Measurements from ENCODE around the gene ADGRL3. TPM values are rescaled to one million over a fixed set of nuclear protein-coding genes. Genes with fewer than 3 reads are reported as not detected.
A peak's percentile ranks its signal among the peaks of the same experiment; 100 is the strongest.

Gene ADGRL3
- 6.1 TPM for total RNA-seq
- long read RNA-seq, partial matches to known transcripts = 3 of 4 reads
- long read RNA-seq, other reads (novel, unspliced or antisense) = 1 of 4 reads

DNA sequence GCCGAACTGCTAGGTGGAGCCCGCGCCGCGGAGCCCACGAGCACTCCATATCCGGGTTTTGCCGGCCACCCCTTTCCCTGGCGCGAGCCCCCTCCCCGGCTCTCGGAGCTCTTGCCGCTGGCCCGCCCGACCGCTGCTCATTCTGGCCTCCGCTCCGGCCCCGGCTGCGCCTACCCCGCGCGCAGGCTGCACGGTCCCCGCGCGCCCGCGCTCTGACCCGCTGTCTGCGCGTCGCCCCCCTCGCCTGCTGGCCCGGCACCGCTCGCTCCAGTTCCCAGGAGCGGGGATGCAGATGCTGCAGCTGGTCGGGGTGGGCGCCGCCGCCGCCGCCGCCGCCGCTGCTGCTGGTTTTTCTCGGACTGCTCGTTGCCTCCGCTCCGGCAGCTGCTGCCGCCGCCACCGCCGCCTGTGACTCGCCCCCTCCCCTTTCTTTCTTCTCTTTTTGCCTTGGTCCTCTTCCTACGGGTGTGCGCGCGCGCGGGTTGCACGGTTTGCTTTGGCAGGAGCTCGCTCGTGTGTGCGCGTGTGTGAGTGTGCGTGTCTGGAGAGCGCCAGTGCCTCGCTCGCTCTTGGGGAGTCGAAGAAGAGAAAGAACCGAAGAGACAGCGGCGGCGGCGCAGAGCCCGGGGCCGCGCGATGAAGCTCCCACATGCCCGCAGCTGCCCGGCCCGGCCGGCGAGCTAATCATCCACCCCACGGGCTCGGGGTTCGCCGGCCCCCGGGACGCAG is at the start of gene ADGRL3:
Gene ADGRL3 (plus strand): TSS at position 140 of the 729 bp plus-strand sequence.
- Histone ChIP-seq H3K27ac (replicated peaks) (peak within 1 kb of the TSS; percentile 60), H3K36me3 (no peaks in the 10 kb centered on the region), H3K9me3 (replicated peaks) (no peaks in the 10 kb centered on the region), H3K4me3 (peak within 1 kb of the TSS; percentile 78), H3K4me1 (peaks cover 44% of the 10 kb centered on the region), H3K27me3 (ENCODE audit: low read depth) (peaks cover 49% of the 10 kb centered on the region)
- TF ChIP-seq CTCF (IDR thresholded peaks at IDR 0.05; ENCODE audit: borderline replicate concordance) = no peak
- intact Hi-C loops (cut with micrococcal nuclease) = no loop called here
- peak; percentile 45 for DNase-seq

DNA sequence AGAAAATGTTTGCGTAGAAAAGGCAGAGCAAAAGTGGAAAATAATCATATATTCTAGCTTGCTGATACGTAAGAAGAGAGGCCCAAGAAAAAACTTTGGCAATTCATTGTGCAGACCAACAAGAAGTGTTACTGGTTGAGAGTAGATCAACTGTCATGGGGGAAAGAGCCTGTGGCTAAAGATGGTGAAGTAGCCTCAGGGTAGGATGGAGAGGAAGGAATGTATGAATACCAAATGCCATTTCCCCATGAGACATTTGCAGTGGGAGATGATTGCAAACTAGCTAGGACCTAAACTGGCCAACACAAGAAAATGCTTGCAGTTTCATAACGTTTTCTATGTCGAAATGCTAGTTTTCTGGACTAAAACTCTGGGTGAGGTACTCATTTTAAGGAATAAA is 47.7 kb upstream of the ADGRL3 start:
- Histone ChIP-seq H3K27ac (replicated peaks) (no peak overlapping the region), H3K4me1 (no peaks in the 10 kb centered on the region), H3K36me3 (no peaks in the 10 kb centered on the region), H3K27me3 (ENCODE audit: low read depth) (no peaks in the 10 kb centered on the region), H3K9me3 (replicated peaks) (no peaks in the 10 kb centered on the region), H3K4me3 (no peak overlapping the region)
- no peak for DNase-seq
- intact Hi-C loops (cut with micrococcal nuclease) = no loop called here
- no peak for TF ChIP-seq CTCF (IDR thresholded peaks at IDR 0.05; ENCODE audit: borderline replicate concordance)

- intact Hi-C loops (cut with micrococcal nuclease) = no loop called here
- H3K27me3 ChIP-seq (ENCODE audit: low read depth) = no peaks in the 10 kb centered on the region
- H3K9me3 ChIP-seq (replicated peaks) = no peaks in the 10 kb centered on the region
- TF ChIP-seq CTCF (IDR thresholded peaks at IDR 0.05; ENCODE audit: borderline replicate concordance) = no peak
- H3K27ac ChIP-seq (replicated peaks) = no peak overlapping the region
- H3K4me3 ChIP-seq = no peak overlapping the region
- no peaks in the 10 kb centered on the region for H3K4me1 ChIP-seq
- H3K36me3 ChIP-seq = no peaks in the 10 kb centered on the region
- no peak for DNase-seq
Measured at GRCh38 chr4:61160478-61160877, 39.6 kb upstream of the ADGRL3 start.

DNA sequence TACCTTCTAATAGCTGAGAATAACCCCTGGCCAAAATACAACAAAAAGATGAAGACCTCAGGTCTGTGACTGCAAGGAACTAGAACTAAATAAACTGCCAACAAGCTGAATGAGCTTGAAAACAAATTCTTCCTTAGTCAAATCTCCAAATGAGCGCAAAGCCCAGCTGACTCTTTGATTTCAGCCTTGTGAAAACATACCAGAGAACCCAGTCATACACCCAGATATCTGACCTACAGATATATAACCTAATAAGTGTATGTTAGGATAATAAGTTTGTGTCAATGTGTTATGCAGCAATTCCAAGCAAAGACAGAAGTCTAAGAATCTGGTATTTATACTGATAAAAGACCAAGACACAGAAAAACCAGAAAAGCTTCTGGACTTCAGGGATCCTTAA is 38.0 kb upstream of the ADGRL3 start:
- TF ChIP-seq CTCF (IDR thresholded peaks at IDR 0.05; ENCODE audit: borderline replicate concordance) = no peak
- Histone ChIP-seq H3K9me3 (replicated peaks) (no peaks in the 10 kb centered on the region), H3K27ac (replicated peaks) (no peak overlapping the region), H3K4me3 (no peak overlapping the region), H3K4me1 (no peaks in the 10 kb centered on the region), H3K27me3 (ENCODE audit: low read depth) (no peaks in the 10 kb centered on the region), H3K36me3 (no peaks in the 10 kb centered on the region)
- intact Hi-C loops (cut with micrococcal nuclease) = no loop called here
- no peak for DNase-seq

- Histone ChIP-seq H3K36me3 (no peaks in the 10 kb centered on the region), H3K9me3 (replicated peaks) (peaks cover 13% of the 10 kb centered on the region), H3K4me1 (no peaks in the 10 kb centered on the region), H3K27ac (replicated peaks) (no peak overlapping the region), H3K4me3 (no peak overlapping the region), H3K27me3 (ENCODE audit: low read depth) (no peaks in the 10 kb centered on the region)
- DNase-seq = no peak
- intact Hi-C loops (cut with micrococcal nuclease) = no loop called here
- TF ChIP-seq CTCF (IDR thresholded peaks at IDR 0.05; ENCODE audit: borderline replicate concordance) = no peak
Measured at GRCh38 chr4:61173799-61174198, 26.3 kb upstream of the ADGRL3 start.
